ENCODE measurements around the gene IVNS1ABP.

IVNS1ABP gene

DNA sequence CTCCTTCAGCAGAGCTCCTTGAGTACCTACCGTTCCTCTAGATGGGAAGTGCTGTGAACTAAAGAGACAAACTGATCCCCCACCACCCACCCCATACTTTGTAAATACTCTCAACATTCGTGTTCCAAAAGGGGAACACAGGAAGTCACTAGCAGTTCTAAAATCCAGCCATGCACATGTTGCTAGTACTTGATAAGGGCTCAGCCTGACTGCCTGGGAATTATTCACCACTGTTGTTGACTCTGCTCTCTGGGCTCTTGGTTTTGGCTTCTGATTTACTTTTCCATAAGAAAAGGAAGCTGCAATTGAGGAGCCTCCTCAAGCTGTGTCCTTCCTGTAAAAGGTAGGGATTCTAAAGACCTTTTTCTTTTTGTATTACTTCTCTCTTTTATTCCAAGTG is 67.5 kb downstream of the IVNS1ABP start:
- DNase-seq, result no peak

Data from DMS53 (cell line).